GM18858 (cell line): ENCODE data around the gene CDK13.
"Not testable (repeated sequence)": the region's sequence is repeated elsewhere in the genome, so short reads cannot be mapped to it uniquely, and the experiment has no call there.

Experiments
- ATAC-seq: cut with Tn5 transposase; IDR thresholded peaks from one replicate; pipeline ENCODE4 v1.9.1; 2021; ENCODE audit not compliant: unreplicated experiment

Gene CDK13

GRCh38 chr7:39949971-39950472 lies at the start of gene CDK13:
Gene CDK13, plus strand, starts transcription at chr7:39950256. Its CDS starts 386 bp downstream, at chr7:39950642.
- peak; percentile 28 for ATAC-seq

DNA sequence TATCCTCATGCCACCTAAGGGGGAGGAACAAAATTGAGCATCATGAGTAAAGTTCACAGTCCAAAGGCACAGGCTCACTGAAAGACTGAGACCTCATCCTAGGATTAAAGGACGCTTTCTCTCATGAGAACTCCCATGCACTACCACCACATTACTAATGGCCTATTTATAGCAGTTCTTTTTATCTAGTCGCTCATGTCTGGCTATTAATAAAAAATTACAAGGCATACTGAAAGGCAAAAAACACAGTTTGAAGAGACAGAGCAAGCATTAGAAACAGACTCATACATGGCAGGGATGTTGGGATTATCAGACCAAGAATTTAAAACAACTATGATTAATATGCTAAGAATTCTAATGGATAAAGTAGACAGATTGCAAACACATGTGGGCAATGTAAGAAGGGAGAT lies 46.0 kb upstream of the CDK13 start:
- ATAC-seq, result no peak

- no peak for ATAC-seq
Observed at GRCh38 chr7:39908141-39908540, 41.9 kb upstream of the CDK13 start.

DNA sequence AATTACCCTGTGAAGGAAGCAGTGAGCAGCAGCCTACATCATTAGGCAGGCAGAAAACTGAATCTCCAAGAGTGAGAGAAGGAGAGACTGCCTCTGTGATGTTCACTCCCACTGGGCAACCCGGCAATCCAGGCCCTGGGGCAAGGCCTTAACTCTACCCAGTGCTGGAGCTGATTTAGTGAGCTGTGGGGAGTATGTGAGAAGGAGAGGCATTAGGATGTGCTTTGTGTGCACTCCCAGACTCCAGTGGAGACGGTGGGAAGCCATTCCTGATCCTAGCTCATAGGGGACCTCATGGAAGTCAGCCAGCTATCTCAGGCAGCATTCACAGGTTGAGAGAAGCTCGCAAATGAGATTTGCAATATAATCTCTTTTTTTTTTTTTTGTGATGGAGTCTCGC lies 41.1 kb upstream of the CDK13 start:
- ATAC-seq, result no peak

DNA sequence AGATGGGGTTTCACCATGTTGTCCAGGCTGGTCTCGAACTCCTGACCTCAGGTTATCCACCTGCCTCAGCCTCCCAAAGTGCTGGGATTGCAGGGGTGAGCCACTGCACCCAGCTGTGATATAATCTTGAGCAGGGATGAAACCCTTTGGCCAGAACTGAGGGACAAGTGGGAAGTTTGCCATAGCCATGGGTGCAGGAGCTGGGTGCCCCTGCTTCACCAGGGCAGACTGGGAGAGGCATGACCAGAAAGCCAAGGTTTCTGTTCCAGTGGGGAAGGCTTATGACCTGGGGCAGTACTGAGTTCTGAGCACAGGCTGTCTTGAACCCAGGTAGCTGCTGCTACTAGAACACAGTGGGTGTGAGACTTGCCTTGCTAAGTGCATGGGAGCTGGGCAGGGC lies 40.5 kb upstream of the CDK13 start:
- ATAC-seq, result no peak

- no peak for ATAC-seq
Observed at GRCh38 chr7:39910108-39910869, 39.8 kb upstream of the CDK13 start.

DNA sequence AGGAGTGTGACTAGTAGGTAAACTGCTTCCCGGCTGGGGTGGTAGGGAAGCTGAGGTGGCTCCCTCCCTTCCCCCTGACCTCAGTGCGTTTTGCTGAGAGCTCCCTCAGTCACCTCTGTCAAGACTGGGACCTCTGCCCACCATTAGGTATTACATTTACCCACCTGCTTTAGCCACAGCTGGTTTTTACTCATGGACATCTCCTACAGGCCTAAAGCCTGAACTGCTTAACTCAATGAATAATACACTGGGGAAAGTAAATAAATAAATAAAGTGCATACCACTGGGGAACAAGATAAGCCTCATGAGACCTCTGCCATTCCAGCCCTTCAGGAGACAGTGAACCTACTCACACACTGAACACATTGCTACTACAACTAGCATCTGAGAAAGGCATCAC lies 38.9 kb upstream of the CDK13 start:
- ATAC-seq, result no peak

GRCh38 chr7:39915847-39916246 lies 34.2 kb upstream of the CDK13 start:
- not testable (repeated sequence) for ATAC-seq

DNA sequence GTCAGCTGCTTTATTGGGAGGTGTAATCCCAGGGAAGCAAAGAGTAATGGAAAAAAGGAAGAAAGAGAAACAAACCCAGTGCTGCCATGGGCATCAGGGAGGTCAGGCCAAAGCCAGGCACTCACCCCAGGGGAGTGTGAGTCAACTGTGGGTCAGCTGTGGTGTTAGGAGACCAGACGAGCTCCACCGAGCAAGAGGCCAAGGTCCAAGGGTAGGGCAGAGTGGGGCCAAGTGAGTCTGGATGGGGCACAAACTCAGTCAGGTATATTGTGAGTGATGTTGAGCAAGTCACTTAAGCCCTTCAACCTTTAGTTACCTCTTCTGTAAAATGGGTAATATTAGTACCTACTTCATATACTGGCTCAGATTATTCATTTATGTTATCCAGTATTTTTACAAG lies 30.4 kb upstream of the CDK13 start:
- no peak for ATAC-seq

GRCh38 chr7:39921506-39922175 lies 28.4 kb upstream of the CDK13 start:
- no peak for ATAC-seq

- ATAC-seq, result no peak
Observed at GRCh38 chr7:39922580-39922979, 27.5 kb upstream of the CDK13 start.

DNA sequence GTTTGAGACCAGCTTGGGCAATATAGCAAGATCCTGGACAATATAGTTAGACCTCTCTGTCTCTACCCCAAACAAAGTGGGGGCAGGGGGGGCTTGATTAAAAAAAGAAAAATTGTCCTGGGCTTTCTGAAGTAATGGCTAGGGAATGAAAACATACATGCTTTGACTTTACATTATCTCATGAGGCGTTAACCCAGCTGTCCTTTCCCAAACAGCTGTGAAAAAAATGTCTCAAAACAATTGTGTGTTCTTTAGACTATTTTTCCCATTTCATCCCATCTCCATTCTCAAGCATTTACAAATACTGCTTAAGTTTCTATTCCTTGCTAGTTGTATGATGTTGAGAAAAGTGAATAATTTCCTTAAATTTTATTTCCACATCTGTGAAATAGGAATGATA lies 27.0 kb upstream of the CDK13 start:
- ATAC-seq, result no peak

DNA sequence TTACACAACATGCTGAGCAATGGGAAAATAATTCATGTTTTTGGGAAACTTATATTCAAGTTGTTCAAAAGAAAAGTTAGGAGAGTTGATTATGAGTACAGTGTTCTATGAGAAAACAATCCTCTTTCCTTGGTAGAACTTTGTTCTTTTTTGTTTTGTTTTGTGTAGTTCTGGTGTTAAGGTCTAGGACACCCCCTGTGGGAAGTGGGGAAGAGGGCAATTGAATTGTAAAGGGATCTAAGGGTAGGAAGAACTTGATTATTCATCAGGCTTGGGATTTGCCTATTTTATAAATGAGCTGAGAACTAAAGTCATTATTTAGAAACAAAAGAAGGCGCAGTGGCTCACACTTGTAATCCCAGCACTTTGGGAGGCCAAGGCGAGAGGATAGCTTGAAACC lies 25.9 kb upstream of the CDK13 start:
- no peak for ATAC-seq

GRCh38 chr7:39926111-39926510 lies 23.9 kb upstream of the CDK13 start:
- no peak for ATAC-seq

- ATAC-seq, result no peak
Observed at GRCh38 chr7:39927018-39927417, 23.0 kb upstream of the CDK13 start.

DNA sequence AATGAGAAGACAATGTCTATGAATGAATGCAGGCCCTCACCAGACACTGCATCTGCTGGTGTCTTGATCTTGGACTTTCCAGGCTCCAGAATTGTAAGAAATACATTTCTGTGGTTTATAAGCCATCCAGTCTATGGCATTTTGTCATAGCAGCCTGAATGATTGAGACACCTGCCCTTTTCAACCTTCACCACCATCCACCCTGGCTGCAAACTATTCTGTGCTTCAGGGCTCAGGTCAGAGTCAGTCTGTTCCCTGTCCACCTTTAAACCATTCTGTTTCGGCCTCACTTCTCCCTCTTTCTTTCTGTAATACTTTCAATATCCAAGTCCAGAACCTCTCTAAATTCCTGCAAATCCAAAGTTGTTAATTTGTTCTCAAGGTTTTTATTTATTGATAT lies 15.9 kb upstream of the CDK13 start:
- no peak for ATAC-seq

GRCh38 chr7:39936761-39937160 lies 13.3 kb upstream of the CDK13 start:
- ATAC-seq, result no peak

- ATAC-seq, result no peak
Observed at GRCh38 chr7:39937366-39938153, 12.5 kb upstream of the CDK13 start.

DNA sequence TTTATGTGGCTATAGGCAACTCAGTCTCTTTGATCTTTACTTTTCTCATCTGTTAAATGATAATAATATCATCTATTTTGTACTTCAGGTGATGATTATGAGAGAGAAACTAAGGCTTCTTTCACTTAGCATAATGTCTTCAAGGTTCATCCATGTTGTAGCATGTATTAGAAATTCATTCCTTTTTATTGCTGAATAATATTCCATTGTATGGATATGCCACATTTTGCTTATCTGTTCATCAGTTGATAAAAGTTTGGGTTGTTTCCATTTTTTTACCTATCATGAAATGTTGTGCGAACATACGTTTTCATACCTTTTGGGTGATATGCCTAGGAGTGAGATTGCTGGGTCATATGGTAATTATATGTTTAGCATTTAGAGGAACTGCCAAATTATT lies 7.2 kb upstream of the CDK13 start:
- no peak for ATAC-seq

GRCh38 chr7:39946693-39947092 lies 3.4 kb upstream of the CDK13 start:
- ATAC-seq, result no peak

DNA sequence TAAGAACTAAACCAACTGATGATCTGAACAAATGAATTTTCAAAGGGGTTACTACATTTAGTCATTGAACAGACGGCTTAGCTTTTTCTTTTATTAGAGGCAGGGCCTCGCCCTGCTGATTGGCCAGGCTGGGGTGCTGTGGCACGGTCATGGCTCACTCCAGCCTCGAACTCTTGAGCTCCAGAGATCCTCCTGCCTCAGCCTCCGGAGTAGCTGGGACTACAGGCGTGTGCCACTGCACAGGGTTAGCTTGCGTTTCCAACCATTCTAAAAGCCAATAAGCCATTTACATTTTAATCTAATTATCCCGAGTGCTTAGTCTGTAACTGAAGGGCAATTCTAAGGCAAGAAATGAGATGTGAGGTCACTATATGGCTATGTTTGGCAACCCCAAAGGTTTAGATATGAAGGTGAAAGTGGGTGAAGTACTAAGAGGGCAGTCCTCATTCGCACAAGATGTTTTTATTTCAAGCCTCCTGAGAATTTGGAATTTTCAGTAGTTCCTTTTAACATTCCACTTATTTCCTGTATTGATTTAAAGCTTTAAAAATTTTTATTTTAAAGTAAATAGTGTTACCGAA lies 1.6 kb upstream of the CDK13 start:
- no peak for ATAC-seq
